ENCODE measurements around the gene ST6GAL1. TPM values are rescaled to one million over a fixed set of nuclear protein-coding genes. Genes with fewer than 3 reads are reported as not detected.

Gene ST6GAL1
- total and polyA plus RNA-seq, 10 of the 15 experiments (the other 5 are each of a cell fraction or from before 2014, with no cell fraction given), result 74.2 to 248 (median 149) TPM

DNA sequence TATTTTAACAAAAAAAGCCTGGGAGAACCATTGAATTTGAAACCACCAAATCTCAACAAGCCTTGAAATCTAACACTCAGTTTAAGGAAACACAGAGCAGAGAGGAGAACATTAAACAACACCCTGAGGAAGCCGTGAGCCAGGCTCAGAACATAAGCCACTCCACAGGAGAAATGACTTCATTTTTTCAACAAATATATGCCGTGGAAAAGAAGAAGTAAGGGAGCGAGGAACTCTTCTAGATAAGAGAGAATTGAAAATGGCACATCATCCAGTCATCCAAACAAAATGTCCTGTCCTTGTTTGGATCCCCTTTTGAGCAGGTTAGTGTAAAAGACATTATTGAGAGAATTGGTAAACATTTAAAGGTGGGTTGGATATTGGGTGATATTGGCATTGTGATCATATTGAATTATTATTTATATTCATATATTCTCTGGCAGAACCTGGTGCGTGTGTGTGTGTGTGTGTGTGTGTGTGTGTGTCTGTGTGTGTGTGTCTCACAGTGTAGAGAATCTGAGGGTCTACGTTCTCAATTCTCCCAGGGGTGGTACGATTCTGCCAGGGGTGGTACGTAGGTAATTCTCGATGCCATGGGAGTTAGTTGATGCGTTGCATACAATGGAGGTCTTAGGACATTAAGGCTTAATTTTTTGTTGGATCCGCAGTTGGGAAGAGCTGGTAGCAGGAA is 94.4 kb downstream of the ST6GAL1 start (continued):
- TF ChIP-seq, protein P1, sequence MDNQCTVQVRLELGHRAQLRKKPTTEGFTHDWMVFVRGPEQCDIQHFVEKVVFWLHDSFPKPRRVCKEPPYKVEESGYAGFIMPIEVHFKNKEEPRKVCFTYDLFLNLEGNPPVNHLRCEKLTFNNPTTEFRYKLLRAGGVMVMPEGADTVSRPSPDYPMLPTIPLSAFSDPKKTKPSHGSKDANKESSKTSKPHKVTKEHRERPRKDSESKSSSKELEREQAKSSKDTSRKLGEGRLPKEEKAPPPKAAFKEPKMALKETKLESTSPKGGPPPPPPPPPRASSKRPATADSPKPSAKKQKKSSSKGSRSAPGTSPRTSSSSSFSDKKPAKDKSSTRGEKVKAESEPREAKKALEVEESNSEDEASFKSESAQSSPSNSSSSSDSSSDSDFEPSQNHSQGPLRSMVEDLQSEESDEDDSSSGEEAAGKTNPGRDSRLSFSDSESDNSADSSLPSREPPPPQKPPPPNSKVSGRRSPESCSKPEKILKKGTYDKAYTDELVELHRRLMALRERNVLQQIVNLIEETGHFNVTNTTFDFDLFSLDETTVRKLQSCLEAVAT (IDR thresholded peaks at IDR 0.05), result peak; percentile 79; the same call in 1 of the 2 replicates
- no peak for TF ChIP-seq HDGF (IDR thresholded peaks at IDR 0.05)

DNA sequence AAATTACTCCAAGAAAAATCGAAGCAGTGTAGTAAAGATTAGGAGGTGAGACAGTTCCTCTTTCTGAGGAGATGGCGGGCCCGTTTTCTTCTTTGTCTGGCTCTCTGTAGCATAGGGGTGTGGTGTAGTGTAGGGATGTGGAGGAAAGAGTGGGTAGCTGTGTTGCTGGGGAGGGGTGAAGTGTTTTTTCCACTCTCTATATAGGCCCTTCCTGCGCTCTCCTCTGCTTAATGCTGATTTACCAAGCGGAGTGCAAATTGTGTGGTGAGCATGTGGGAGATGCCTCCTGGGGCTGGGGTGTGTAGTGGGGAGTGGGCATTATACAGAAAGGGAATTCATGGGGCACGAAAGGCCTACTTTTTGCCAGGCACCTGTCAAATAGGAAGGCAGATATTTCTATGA is 94.9 kb downstream of the ST6GAL1 start:
- POLR2A ChIA-PET, result interaction anchor here (0.7 to 10.2 kb wide), 10 partner anchors 9 to 242 kb away, joined by 3 to 137 read pairs (median 10); partner anchors contain the start of gene EIF4A2
- peak overlapping the region; percentile 76 for H3K4me3 ChIP-seq
- no peak for TF ChIP-seq PAX8 (IDR thresholded peaks at IDR 0.05)
- no peak for TF ChIP-seq GABPA (IDR thresholded peaks at IDR 0.05; ENCODE audit: low read depth)
- TF ChIP-seq MYB (IDR thresholded peaks at IDR 0.05; ENCODE audit: borderline replicate concordance, low read depth, low read length), result no peak
- 0 out of 2 replicates have a peak, but pooled peaks have one; percentile 52 for TF ChIP-seq MEF2A (IDR thresholded peaks at IDR 0.05; ENCODE audit: insufficient read depth, low read depth, low read length)
- TF ChIP-seq ZZZ3 (IDR thresholded peaks at IDR 0.05; ENCODE audit: control insufficient read depth, insufficient read length, low read depth), result no peak
- no peak for TF ChIP-seq RELA (IDR thresholded peaks at IDR 0.05; ENCODE audit: borderline replicate concordance, partially characterized antibody)
- TF ChIP-seq JUNB (IDR thresholded peaks at IDR 0.05), result no peak
- no peak; the same call in 1 of the 2 replicates for TF ChIP-seq SMC3 (IDR thresholded peaks at IDR 0.05; ENCODE audit: borderline replicate concordance, low read length)
- no peak for TF ChIP-seq RBBP5 (conservative IDR thresholded peaks at IDR 0.05)
- TF ChIP-seq EP300 (IDR thresholded peaks at IDR 0.05; ENCODE audit: borderline replicate concordance in 1 of 2, control insufficient read depth in 1 of 2, low read depth in 2 of 2, low read length in 2 of 2), result peak in 1 of 2 experiments; percentile 47; a peak in 2 of 4 replicates
- TF ChIP-seq, protein P2, sequence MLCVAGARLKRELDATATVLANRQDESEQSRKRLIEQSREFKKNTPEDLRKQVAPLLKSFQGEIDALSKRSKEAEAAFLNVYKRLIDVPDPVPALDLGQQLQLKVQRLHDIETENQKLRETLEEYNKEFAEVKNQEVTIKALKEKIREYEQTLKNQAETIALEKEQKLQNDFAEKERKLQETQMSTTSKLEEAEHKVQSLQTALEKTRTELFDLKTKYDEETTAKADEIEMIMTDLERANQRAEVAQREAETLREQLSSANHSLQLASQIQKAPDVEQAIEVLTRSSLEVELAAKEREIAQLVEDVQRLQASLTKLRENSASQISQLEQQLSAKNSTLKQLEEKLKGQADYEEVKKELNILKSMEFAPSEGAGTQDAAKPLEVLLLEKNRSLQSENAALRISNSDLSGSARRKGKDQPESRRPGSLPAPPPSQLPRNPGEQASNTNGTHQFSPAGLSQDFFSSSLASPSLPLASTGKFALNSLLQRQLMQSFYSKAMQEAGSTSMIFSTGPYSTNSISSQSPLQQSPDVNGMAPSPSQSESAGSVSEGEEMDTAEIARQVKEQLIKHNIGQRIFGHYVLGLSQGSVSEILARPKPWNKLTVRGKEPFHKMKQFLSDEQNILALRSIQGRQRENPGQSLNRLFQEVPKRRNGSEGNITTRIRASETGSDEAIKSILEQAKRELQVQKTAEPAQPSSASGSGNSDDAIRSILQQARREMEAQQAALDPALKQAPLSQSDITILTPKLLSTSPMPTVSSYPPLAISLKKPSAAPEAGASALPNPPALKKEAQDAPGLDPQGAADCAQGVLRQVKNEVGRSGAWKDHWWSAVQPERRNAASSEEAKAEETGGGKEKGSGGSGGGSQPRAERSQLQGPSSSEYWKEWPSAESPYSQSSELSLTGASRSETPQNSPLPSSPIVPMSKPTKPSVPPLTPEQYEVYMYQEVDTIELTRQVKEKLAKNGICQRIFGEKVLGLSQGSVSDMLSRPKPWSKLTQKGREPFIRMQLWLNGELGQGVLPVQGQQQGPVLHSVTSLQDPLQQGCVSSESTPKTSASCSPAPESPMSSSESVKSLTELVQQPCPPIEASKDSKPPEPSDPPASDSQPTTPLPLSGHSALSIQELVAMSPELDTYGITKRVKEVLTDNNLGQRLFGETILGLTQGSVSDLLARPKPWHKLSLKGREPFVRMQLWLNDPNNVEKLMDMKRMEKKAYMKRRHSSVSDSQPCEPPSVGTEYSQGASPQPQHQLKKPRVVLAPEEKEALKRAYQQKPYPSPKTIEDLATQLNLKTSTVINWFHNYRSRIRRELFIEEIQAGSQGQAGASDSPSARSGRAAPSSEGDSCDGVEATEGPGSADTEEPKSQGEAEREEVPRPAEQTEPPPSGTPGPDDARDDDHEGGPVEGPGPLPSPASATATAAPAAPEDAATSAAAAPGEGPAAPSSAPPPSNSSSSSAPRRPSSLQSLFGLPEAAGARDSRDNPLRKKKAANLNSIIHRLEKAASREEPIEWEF (IDR thresholded peaks at IDR 0.05; ENCODE audit: insufficient replicate concordance, low read depth, low read length), result no peak
- no peak for TF ChIP-seq IRF4 (IDR thresholded peaks at IDR 0.05; ENCODE audit: low read depth, low read length)

More for the DNA sequence above, 94.9 kb downstream of the ST6GAL1 start:
- SMC1A ChIA-PET (ENCODE audit: uncharacterized antibody, unreplicated experiment), result interaction anchor here (1.0 to 10.8 kb wide), 11 partner anchors 9 to 93 kb away, joined by 3 to 213 read pairs (median 16); partner anchors contain the start of gene ST6GAL1
- Histone ChIP-seq H2AFZ (ENCODE audit: control insufficient read depth, low read depth, low read length) (no peak overlapping the region), H3K27ac (ENCODE audit: control insufficient read depth, insufficient read depth) (peak overlapping the region; percentile 92), H3K4me2 (ENCODE audit: control insufficient read depth, insufficient read depth) (peak overlapping the region; percentile 52), H3K9me3 (replicated peaks; ENCODE audit: control insufficient read depth, insufficient read depth, low read length) (no peaks in the 10 kb centered on the region), H3K4me1 (ENCODE audit: control insufficient read depth, insufficient read depth, low read length) (peaks cover 29% of the 10 kb centered on the region), H4K20me1 (ENCODE audit: control insufficient read depth, insufficient read depth) (no peaks in the 10 kb centered on the region), H3K27me3 (replicated peaks in 1 of 2; ENCODE audit: control insufficient read depth in 2 of 2, insufficient read depth in 2 of 2, low read length in 1 of 2) (no peaks in the 10 kb centered on the region), H3K79me2 (ENCODE audit: control insufficient read depth, insufficient read depth, low read length) (peaks cover 91% of the 10 kb centered on the region), H3K9ac (ENCODE audit: control insufficient read depth, insufficient read depth, low read length) (peak overlapping the region; percentile 86), H3K36me3 (ENCODE audit: control insufficient read depth in 2 of 2, insufficient read depth in 2 of 2, low read length in 1 of 2) (peaks cover 0 to 3% of the 10 kb centered on the region in 2 experiments; a peak in 1 of 4 replicates)
- BruUV-seq (replicated peaks), result TSS peak; percentile 61
- CTCF ChIA-PET, result interaction anchor here (1.0 to 4.6 kb wide), 12 partner anchors 12 to 140 kb away, joined by 3 to 23 read pairs (median 4); partner anchors contain the start of gene RPL39L
- RAD21 ChIA-PET (ENCODE audit: unreplicated experiment), result interaction anchor here (0.7 to 9.9 kb wide), 12 partner anchors 9 to 1487 kb away, joined by 3 to 183 read pairs (median 32); partner anchors contain the start of gene ST6GAL1
- in situ Hi-C loops (cut with MboI) (no loop called here), intact Hi-C loops (cut with micrococcal nuclease; ENCODE audit: unreplicated experiment) (loop anchor here (5.0 to 10.0 kb wide), 5 partner anchors 38 to 1090 kb away; partner anchors contain the start of genes EIF4A2 and TRA2B)
- no peak for DNase-seq (ENCODE audit: low read depth, low spot score)
- WGBS (ENCODE audit: insufficient coverage, insufficient replicate concordance, low lambda C conversion rate, missing lambda C conversion rate), result under 1% methylated on average over 6 of the region's 6 CpGs
- FAIRE-seq, result no peak
- ATAC-seq, result peak; percentile 29

All from GM12878 (cell line).